Trophoblast cell (in vitro differentiated cells and primary cell): ENCODE measurements around the gene CAV2.

Experiments
- DNase-seq, 2 donors: peaks; one replicate each; pipeline ENCODE4 v3.0.0-alpha.2; 2016
- H2AFZ ChIP-seq: 2 replicates; pipeline ENCODE4 v1.6.1; 2013; ENCODE audit warnings: low read length, moderate library complexity, mild to moderate bottlenecking; ENCODE audit not compliant: insufficient read depth, poor library complexity
- H2AK5ac ChIP-seq: 2 replicates; pipeline ENCODE4 v1.6.1; 2013; ENCODE audit warnings: mild to moderate bottlenecking, low read length
- H2BK120ac ChIP-seq: 2 replicates; pipeline ENCODE4 v1.6.1; 2013; ENCODE audit warnings: low read length, mild to moderate bottlenecking, moderate library complexity; ENCODE audit not compliant: insufficient read depth, poor library complexity
- H2BK12ac ChIP-seq: 2 replicates; pipeline ENCODE4 v1.6.1; 2013; ENCODE audit warnings: mild to moderate bottlenecking, low read length, moderate library complexity
- H2BK5ac ChIP-seq: 2 replicates; pipeline ENCODE4 v1.6.1; 2013; ENCODE audit warnings: low read length, low read depth, moderate library complexity, mild to moderate bottlenecking; ENCODE audit not compliant: poor library complexity
- H3K14ac ChIP-seq: 2 replicates; pipeline ENCODE4 v1.6.1; 2013; ENCODE audit warnings: mild to moderate bottlenecking, low read length
- H3K18ac ChIP-seq: 2 replicates; pipeline ENCODE4 v1.6.1; 2013; ENCODE audit warnings: mild to moderate bottlenecking, low read length
- H3K23ac ChIP-seq: 2 replicates; pipeline ENCODE4 v1.6.1; 2013; ENCODE audit warnings: low read length
- H3K27ac ChIP-seq: 2 replicates; pipeline ENCODE4 v1.5.1; 2013; ENCODE audit warnings: low read depth, mild to moderate bottlenecking, inconsistent platforms, low read length, moderate library complexity
- H3K27me3 ChIP-seq: 2 replicates; pipeline ENCODE4 v1.6.1; 2013; ENCODE audit warnings: inconsistent platforms, mild to moderate bottlenecking, low read length, moderate library complexity; ENCODE audit not compliant: insufficient read depth
- H3K36me3 ChIP-seq, 2 experiments: 1 replicate in 1 of 2; 2 replicates in 1 of 2; pipeline ENCODE4 v1.6.1; 2013; ENCODE audit warnings: low read length in 2 of 2, mild to moderate bottlenecking in 2 of 2, moderate library complexity in 1 of 2; ENCODE audit not compliant: insufficient read depth in 2 of 2, control insufficient read depth in 1 of 2
- H3K4ac ChIP-seq: 2 replicates; pipeline ENCODE4 v1.6.1; 2013; ENCODE audit warnings: low read depth, mild to moderate bottlenecking, low read length, moderate library complexity
- H3K4me1 ChIP-seq, 2 experiments: 1 replicate in 1 of 2; 2 replicates in 1 of 2; pipeline ENCODE4 v1.6.1; 2013; ENCODE audit warnings: low read length in 2 of 2, mild to moderate bottlenecking in 2 of 2, moderate library complexity in 1 of 2; ENCODE audit not compliant: insufficient read depth in 2 of 2, control insufficient read depth in 1 of 2
- H3K4me2 ChIP-seq: 2 replicates; pipeline ENCODE4 v1.6.1; 2013; ENCODE audit warnings: inconsistent platforms, mild to moderate bottlenecking, low read length, moderate library complexity
- H3K4me3 ChIP-seq: 2 replicates; pipeline ENCODE4 v1.5.1; 2013; ENCODE audit warnings: mild to moderate bottlenecking, low read depth, low read length, inconsistent platforms
- H3K79me1 ChIP-seq: one replicate; pipeline ENCODE4 v1.6.1; 2013; ENCODE audit warnings: low read length
- H3K79me2 ChIP-seq: 2 replicates; pipeline ENCODE4 v1.6.1; 2013; ENCODE audit warnings: low read length, mild to moderate bottlenecking; ENCODE audit not compliant: control insufficient read depth, insufficient read depth, poor library complexity
- H3K9ac ChIP-seq: 2 replicates; pipeline ENCODE4 v1.6.1; 2013; ENCODE audit warnings: mild to moderate bottlenecking, low read length
- H3K9me3 ChIP-seq: 2 replicates; pipeline ENCODE4 v1.6.1; 2013; ENCODE audit warnings: low read depth, mild to moderate bottlenecking, control low read depth, inconsistent platforms, low read length; ENCODE audit not compliant: insufficient read depth
- H4K12ac ChIP-seq: 2 replicates; pipeline ENCODE4 v1.6.1; 2013; ENCODE audit warnings: low read depth, mild to moderate bottlenecking, low read length, moderate library complexity
- H4K8ac ChIP-seq: 2 replicates; pipeline ENCODE4 v1.6.1; 2013; ENCODE audit warnings: low read depth, mild to moderate bottlenecking, low read length, moderate library complexity
- H4K91ac ChIP-seq: one replicate; pipeline ENCODE4 v1.6.1; 2013; ENCODE audit warnings: low read depth, mild to moderate bottlenecking, low read length, moderate library complexity
- WGBS: extraction: QIAGEN DNeasy Blood & Tissue Kit; methylation state at CpG from one replicate; pipeline ENCODE4 v1.1.7; 2013; ENCODE audit warnings: missing lambda C conversion rate; ENCODE audit not compliant: insufficient read length, insufficient coverage; ENCODE audit errors: extremely low coverage; 5-methylcytosine and 5-hydroxymethylcytosine counted together

CAV2 gene

DNA sequence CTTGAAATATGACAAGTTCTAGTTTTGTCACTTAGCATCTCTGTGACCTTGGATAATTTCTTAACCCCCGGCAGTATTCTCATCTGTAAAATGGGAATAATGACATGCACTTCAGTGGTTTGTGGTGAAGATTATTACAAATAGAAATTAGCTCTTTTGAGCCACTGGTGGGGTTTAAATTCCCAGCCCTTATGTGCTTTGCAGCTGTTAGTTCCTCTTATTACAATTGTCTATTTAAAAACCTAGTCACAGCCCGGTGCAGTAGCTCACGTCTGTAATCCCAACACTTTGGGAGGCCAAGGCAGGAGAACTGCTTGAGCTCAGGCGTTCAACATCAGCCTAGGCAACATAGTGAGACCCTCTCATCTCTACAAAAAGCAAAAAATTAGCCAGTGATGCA, 55.4 kb downstream of the CAV2 start:
- Histone ChIP-seq H3K79me1 (no peaks in the 10 kb centered on the region), H3K4me1 (no peaks in the 10 kb centered on the region), H2AK5ac (no peak overlapping the region), H3K4me3 (no peak overlapping the region), H2BK120ac (no peak overlapping the region), H3K27me3 (no peaks in the 10 kb centered on the region), H4K91ac (no peak overlapping the region), H3K4me2 (no peak overlapping the region), H3K4ac (no peak overlapping the region), H3K9ac (no peak overlapping the region), H2BK12ac (no peak overlapping the region), H3K36me3 (no peaks in the 10 kb centered on the region), H3K27ac (no peak overlapping the region), H3K79me2 (no peaks in the 10 kb centered on the region), H3K9me3 (no peaks in the 10 kb centered on the region), H4K12ac (no peak overlapping the region), H4K8ac (no peak overlapping the region), H3K23ac (no peak overlapping the region), H3K18ac (no peak overlapping the region), H2BK5ac (no peak overlapping the region), H3K14ac (no peak overlapping the region), H2AFZ (no peak overlapping the region)
- DNase-seq, result no peak
- WGBS, result no CpG with 5 or more reads among the region's 4 CpGs

DNA sequence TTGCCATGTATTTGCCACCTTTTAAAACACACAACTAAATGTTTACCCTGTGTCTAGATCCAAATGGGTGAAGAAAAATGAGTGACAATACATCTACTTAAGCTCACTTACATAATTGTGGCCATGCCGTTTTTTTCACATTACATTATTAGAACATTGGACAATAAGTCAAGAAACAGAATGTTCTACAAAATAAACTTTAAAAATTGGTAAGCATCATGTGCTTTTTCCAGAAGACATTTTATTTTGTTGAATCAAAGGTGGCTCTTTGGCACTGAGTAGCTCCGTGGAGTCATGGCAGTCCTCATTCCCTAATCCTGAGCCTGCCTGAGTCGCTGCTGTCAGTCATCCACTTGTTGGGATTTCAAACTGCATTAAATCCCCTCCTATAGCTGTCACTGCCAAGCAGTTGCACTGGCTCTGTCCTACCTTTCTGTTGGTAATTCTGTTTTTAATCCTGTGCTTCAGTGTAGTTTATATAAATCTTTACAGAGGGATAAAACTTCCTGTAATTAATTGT, 57.6 kb downstream of the CAV2 start:
- Histone ChIP-seq H3K36me3 (no peaks in the 10 kb centered on the region), H3K9ac (no peak overlapping the region), H4K12ac (no peak overlapping the region), H3K14ac (no peak overlapping the region), H3K79me1 (no peaks in the 10 kb centered on the region), H2BK120ac (no peak overlapping the region), H3K4me3 (no peak overlapping the region), H2BK12ac (no peak overlapping the region), H4K8ac (no peak overlapping the region), H2BK5ac (no peak overlapping the region), H4K91ac (no peak overlapping the region), H3K79me2 (no peaks in the 10 kb centered on the region), H3K27ac (no peak overlapping the region), H3K27me3 (no peaks in the 10 kb centered on the region), H3K23ac (no peak overlapping the region), H3K4ac (no peak overlapping the region), H2AK5ac (no peak overlapping the region), H3K18ac (no peak overlapping the region), H3K9me3 (no peaks in the 10 kb centered on the region), H3K4me2 (no peak overlapping the region), H2AFZ (no peak overlapping the region), H3K4me1 (no peaks in the 10 kb centered on the region)
- no peak for DNase-seq
- WGBS, result no CpG with 5 or more reads among the region's 3 CpGs

GRCh38 chr7:116557901-116558300, 58.4 kb downstream of the CAV2 start:
- Histone ChIP-seq H3K79me2 (no peaks in the 10 kb centered on the region), H2BK12ac (no peak overlapping the region), H4K8ac (no peak overlapping the region), H3K23ac (no peak overlapping the region), H3K4me1 (no peaks in the 10 kb centered on the region), H3K4me2 (no peak overlapping the region), H3K9ac (no peak overlapping the region), H3K18ac (no peak overlapping the region), H2AFZ (no peak overlapping the region), H2BK5ac (no peak overlapping the region), H3K4ac (no peak overlapping the region), H4K91ac (no peak overlapping the region), H4K12ac (no peak overlapping the region), H3K9me3 (no peaks in the 10 kb centered on the region), H3K4me3 (no peak overlapping the region), H3K14ac (no peak overlapping the region), H2BK120ac (no peak overlapping the region), H3K27ac (no peak overlapping the region), H3K27me3 (no peaks in the 10 kb centered on the region), H2AK5ac (no peak overlapping the region), H3K36me3 (no peaks in the 10 kb centered on the region), H3K79me1 (no peaks in the 10 kb centered on the region)
- WGBS, result no CpG with 5 or more reads among the region's 4 CpGs
- no peak for DNase-seq
